Fibroblast of pulmonary artery (primary cell): ENCODE data around the gene IL3RA.
A peak's percentile ranks its signal among the peaks of the same experiment; 100 is the strongest.

Source experiments
- DNase-seq: peaks from one replicate; pipeline ENCODE4 v3.0.0-alpha.2; 2010; ENCODE audit warnings: low read depth
- H3K4me3 ChIP-seq: replicated peaks from 2 replicates; pipeline ENCODE4 v1.5.1; 2011; ENCODE audit warnings: low read depth, mild to moderate bottlenecking, control low read depth, low read length, moderate library complexity
- TF ChIP-seq, protein P1 (sequence below): IDR thresholded peaks from 2 replicates; pipeline ENCODE4 v1.5.1; 2011; ENCODE audit warnings: mild to moderate bottlenecking, control low read depth, low read length, inconsistent platforms; ENCODE audit errors: missing control alignments

The IL3RA gene

DNA sequence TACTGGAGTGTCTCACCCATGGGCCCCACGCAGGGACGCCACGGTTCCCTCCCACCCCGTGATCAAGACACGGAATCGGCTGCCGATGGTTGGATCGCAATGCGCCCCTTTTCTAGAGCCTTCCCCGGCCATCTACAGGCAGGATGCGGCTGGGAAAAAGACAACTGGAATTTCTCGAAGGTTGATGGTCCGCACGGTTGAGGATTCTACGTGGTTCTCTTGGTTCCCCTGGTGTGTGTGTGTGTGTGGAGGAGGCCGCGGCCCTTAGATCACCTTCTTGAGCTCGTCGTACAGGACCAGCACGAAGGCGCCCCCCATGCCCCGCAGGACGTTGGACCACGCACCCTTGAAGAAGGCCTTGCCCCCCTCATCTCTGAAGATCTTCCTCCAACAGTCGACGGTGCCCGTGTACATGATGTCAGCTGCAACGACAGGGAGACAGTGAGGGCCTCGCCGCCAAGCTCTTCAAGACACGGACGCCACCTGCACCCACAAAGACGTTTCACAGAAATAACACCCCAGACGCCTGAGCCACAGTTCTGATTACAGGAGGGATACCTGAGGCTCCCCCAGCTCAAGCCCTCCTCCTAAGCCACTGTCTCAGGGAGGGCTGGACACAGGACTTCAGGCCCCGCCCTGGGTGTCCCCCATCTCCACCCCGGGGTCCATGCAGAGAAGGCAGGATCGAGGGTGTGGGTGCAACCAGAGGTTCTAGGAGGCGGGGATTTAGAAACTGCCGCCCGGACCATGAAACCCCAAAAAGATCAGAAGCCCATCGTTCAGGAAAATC, 49.9 kb downstream of the IL3RA start:
- H3K4me3 ChIP-seq, result no peak overlapping the region
- TF ChIP-seq, protein P1, sequence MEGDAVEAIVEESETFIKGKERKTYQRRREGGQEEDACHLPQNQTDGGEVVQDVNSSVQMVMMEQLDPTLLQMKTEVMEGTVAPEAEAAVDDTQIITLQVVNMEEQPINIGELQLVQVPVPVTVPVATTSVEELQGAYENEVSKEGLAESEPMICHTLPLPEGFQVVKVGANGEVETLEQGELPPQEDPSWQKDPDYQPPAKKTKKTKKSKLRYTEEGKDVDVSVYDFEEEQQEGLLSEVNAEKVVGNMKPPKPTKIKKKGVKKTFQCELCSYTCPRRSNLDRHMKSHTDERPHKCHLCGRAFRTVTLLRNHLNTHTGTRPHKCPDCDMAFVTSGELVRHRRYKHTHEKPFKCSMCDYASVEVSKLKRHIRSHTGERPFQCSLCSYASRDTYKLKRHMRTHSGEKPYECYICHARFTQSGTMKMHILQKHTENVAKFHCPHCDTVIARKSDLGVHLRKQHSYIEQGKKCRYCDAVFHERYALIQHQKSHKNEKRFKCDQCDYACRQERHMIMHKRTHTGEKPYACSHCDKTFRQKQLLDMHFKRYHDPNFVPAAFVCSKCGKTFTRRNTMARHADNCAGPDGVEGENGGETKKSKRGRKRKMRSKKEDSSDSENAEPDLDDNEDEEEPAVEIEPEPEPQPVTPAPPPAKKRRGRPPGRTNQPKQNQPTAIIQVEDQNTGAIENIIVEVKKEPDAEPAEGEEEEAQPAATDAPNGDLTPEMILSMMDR, result no peak
- DNase-seq, result no peak

DNA sequence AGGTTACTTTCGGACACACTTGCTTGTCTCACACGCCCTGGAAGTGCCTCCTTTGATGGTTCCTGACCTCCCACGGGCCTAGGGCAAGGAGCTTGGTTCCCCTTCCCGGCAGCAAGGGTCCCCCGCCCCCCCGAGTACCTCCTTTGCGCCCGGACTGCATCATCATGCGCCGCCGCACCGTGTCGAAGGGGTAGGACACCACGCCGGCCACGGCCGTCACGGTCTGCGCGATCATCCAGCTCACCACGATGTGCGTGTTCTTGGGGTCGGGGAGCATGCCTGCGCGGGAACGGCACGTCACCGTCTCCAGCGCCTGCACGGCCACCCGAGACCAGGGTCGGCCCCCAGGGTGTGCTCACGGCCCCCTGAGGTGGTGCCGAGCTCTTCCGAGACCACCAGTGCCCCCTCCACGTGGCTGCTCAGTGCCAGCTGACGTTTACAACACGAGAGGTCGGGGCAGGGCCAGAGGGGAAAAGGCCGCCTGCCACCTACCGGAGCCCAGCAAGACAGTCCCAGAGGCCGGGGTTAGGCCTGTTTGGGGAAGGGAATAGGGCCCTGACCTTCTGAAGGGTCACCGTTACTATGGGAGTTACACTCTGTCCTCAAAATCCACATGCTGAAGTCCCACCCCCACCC, 50.7 kb downstream of the IL3RA start:
- no peak for DNase-seq
- TF ChIP-seq, protein P1, result no peak
- H3K4me3 ChIP-seq, result no peak overlapping the region

DNA sequence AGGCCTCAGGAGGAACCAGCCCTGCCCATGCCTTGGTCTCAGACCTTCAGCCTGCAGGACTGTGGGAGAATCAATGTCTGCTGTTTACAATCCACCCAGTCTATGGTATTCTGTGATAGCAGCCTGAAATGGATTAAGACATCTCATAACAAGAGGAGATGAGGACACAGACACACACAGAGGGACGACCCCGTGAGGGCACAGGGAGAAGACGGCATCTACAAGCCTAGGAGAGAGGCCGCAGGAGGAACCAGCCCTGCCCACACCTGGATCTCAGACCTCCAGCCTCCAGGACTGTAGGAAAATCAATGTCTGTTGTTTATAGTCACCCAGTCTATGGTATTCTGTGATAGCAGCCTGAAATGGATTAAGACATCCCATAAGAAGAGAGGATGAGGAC, 52.1 kb downstream of the IL3RA start:
- no peak overlapping the region for H3K4me3 ChIP-seq
- DNase-seq, result no peak

DNA sequence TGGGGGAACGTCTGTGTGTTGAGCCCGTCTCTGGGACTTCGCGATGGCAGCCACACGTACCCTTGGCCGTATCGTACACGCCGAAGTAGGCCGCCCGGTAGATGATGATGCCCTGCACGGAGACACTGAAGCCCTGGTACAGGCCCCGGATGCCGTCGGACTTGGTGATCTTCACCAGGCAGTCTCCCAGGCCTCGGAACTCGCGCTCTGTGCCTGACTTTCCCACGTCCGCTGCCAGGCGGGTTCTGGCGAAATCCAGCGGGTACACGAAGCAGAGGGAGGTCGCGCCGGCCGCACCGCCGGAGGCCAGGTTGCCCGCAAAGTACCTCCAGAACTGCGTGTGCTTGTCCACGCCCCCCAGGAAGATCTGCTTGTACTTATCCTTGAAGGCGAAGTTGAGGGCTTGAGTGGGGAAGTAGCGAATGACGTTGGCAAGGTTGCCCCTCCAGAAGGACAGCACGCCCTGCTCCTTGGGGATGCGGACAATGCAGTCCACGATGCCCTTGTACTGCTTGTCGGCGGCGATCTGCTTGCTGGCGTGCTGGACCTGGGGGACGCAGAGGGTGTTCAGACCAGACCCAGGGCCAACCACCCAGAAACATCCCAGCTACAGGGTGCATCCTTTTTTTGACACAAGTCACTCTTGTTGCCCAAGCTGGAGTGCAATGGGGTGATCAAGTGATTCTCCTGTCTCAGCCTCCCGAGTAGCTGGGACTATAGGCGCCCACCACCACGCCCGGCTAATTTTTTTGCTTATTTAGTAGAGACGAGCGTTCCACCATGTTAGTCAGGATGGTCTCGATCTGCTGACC, 52.8 kb downstream of the IL3RA start:
- H3K4me3 ChIP-seq, result no peak overlapping the region
- TF ChIP-seq, protein P1, result no peak
- no peak for DNase-seq

More for the DNA sequence above, 52.1 kb downstream of the IL3RA start:
- TF ChIP-seq, protein P1, result no peak

DNA sequence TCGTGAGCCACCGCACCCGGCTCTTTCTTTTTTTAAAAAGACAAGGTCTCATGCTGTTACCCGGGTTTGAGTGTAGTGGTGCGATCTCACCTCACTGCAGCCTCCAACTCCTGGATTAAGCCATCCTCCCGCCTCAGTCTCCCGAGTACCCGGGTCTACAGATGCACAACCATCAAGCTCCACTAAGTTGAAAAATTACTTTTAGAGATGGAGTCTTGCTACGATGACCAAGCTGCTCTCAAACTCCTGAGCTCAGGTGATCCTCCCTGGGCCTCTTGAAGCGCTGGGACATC, 53.4 kb downstream of the IL3RA start:
- DNase-seq, result no peak
- TF ChIP-seq, protein P1, result no peak
- no peak overlapping the region for H3K4me3 ChIP-seq

DNA sequence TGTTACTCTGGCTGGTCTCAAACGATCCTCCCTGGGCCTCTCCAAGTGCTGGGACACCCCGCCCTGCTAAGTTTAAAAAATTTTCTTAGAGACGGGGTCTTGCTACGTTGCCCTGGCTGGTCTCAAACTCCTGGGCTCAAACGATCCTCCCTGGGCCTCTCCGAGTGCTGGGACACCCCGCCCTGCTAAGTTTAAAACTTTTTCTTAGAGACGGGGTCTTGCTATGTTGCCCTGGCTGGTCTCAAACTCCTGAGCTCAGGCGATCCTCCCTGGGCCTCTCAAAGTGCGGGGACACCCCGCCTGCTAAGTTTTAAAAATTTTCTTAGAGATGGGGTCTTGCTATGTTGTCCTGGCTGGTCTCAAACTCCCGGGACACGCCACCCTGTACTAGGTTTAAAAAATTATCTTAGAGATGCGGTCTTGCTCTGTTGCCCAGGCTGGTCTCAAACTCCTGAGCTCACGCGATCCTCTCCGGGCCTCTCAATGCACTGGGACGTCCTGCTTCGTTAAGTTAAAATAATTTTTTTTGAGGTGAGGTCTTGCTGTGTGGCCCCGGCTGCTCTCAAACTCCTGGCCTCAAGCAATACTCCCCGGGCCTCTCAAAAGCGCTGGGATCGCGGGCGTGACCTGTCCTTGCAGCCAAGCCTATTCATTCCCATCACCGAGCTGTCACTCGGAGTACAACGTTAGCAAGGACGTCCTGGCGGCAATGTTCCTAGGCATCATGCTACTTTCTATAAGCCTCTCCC, 54.2 kb downstream of the IL3RA start:
- peak overlapping the region; percentile 100 for H3K4me3 ChIP-seq
- TF ChIP-seq, protein P1, result no peak
- DNase-seq, result no peak
